SW480 (cell line): ENCODE results near the gene PSMB7.

ENCODE experiments used
- DNase-seq: peaks from one replicate; pipeline ENCODE4 v3.0.0-alpha.2; 2016; ENCODE audit warnings: low spot score

The PSMB7 gene

GRCh38 chr9:124381170-124381945 is 33.9 kb downstream of the PSMB7 start:
- no peak for DNase-seq

GRCh38 chr9:124377551-124378406 is 37.5 kb downstream of the PSMB7 start:
- DNase-seq: no peak

GRCh38 chr9:124376329-124376728 is 38.9 kb downstream of the PSMB7 start:
- no peak for DNase-seq

GRCh38 chr9:124375726-124376125 is 39.5 kb downstream of the PSMB7 start:
- no peak for DNase-seq

- DNase-seq: no peak
Measured at GRCh38 chr9:124373851-124374250, 41.4 kb downstream of the PSMB7 start.

GRCh38 chr9:124373386-124373785 is 41.9 kb downstream of the PSMB7 start:
- DNase-seq: no peak

- DNase-seq: no peak
Measured at GRCh38 chr9:124372038-124372437, 43.2 kb downstream of the PSMB7 start.

GRCh38 chr9:124370896-124371582 is 44.2 kb downstream of the PSMB7 start:
- no peak for DNase-seq

GRCh38 chr9:124369231-124369797 is 45.9 kb downstream of the PSMB7 start:
- DNase-seq: no peak

GRCh38 chr9:124368692-124369091 is 46.5 kb downstream of the PSMB7 start:
- no peak for DNase-seq

GRCh38 chr9:124366476-124367220 is 48.6 kb downstream of the PSMB7 start:
- DNase-seq: peak; percentile 25

- DNase-seq: no peak
Measured at GRCh38 chr9:124365036-124365435, 50.2 kb downstream of the PSMB7 start.

- DNase-seq: no peak
Measured at GRCh38 chr9:124364141-124364540, 51.1 kb downstream of the PSMB7 start.

- DNase-seq: no peak
Measured at GRCh38 chr9:124363326-124364096, 51.7 kb downstream of the PSMB7 start.

GRCh38 chr9:124361128-124361527 is 54.1 kb downstream of the PSMB7 start:
- DNase-seq: no peak

- DNase-seq: no peak
Measured at GRCh38 chr9:124359855-124360678, 55.2 kb downstream of the PSMB7 start.

- DNase-seq: no peak
Measured at GRCh38 chr9:124359426-124359825, 55.8 kb downstream of the PSMB7 start.

GRCh38 chr9:124358631-124359030 is 56.6 kb downstream of the PSMB7 start:
- DNase-seq: no peak

GRCh38 chr9:124357721-124358361 is 57.4 kb downstream of the PSMB7 start:
- DNase-seq: no peak
